ENCODE results near the gene DNAH14. TPM values are rescaled to one million over a fixed set of nuclear protein-coding genes. Genes with fewer than 3 reads are reported as not detected.
"Not testable (repeated sequence)": the region's sequence is repeated elsewhere in the genome, so short reads cannot be mapped to it uniquely, and the experiment has no call there.

The DNAH14 gene
- total RNA-seq, 1 donor from 2014 or later, result 17.4 TPM

- DNase-seq, result no peak
Observed at GRCh38 chr1:224996266-224996665, 66.8 kb downstream of the DNAH14 start.

DNA sequence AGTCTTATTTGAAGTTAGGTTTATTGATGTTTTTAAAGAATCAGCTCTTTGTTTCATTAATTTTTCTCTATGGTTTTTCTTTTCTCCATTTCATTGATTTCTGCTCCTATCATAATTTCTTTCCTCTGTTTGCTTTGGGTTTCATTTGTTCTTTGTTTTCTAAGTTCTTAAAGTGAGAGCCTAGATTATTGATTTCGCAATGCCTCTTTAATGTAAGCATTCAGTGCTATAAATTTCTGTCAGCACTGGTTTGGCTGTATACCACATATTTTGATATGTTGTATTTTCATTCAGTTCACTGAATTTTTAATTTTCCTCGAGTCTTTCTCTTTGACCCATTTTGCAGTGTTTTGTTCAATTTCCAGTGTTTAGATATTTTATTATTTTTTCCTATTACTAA is 68.7 kb downstream of the DNAH14 start:
- DNase-seq, result no peak

- DNase-seq, result no peak
Observed at GRCh38 chr1:225004396-225004795, 74.9 kb downstream of the DNAH14 start.

DNA sequence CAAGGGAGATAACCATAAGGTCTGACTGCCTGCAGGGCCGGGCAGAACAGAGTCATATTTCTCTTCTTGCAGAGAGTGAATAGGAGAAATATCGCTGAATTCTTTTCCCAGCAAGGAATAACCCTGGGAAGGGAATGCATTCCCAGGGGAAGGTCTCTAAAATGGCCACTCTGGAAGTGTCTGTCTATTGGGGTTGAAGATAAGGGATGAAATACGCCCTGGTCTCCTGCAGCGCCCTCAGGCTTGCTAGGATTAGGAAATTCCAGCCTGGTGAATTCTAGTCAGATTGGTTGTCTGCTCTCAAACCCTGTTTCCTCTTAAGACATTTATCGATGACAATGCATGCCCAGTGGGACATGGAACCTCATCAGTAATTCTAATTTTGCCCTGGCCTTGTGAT is 76.9 kb downstream of the DNAH14 start:
- not testable (repeated sequence) for DNase-seq

GRCh38 chr1:225008050-225008449 is 78.6 kb downstream of the DNAH14 start:
- not testable (repeated sequence) for DNase-seq

GRCh38 chr1:225021037-225021436 is 91.6 kb downstream of the DNAH14 start:
- no peak for DNase-seq

DNA sequence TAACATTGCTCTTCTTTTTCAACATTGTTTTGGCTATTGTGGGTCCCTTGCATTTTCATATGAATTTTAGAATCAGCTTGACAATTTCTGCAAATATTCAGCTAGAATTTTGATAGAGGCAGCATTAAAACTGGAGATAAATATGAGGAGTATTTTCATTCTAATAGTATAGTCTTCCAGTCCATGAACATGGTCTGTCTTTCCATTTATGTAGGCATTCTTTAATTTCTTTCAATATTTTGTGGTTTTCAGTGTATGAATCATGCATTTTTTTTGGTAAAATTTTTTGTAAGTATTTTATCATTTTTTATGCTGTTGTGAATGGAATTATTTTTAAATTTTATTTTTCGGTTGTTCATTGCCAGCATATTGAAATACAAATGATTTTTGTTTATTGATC is 97.2 kb downstream of the DNAH14 start:
- no peak for DNase-seq

GRCh38 chr1:225036441-225036840 is 107.0 kb downstream of the DNAH14 start:
- not testable (repeated sequence) for DNase-seq

GRCh38 chr1:225042263-225042662 is 112.8 kb downstream of the DNAH14 start:
- no peak for DNase-seq

- no peak for DNase-seq
Observed at GRCh38 chr1:225044258-225044657, 114.8 kb downstream of the DNAH14 start.

GRCh38 chr1:225049594-225049993 is 120.1 kb downstream of the DNAH14 start:
- no peak for DNase-seq

DNA sequence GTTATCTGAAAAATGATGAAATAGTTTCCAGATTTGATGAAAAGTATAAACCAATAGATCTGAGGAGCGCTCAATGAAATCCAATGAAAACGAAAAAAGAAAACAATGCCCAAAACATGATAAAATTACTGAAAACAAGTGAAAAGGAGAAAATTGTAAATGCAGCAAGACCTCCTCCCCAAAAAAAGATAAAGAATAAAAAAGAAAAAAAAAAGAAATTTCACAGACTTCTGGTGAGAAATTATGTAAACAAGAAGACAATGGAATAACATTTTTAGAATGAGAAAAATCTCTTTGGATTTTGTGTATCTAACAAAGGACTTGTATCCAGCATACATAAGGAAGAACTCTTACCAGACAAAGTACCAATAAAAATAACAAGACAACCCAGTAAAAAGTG is 134.2 kb downstream of the DNAH14 start:
- DNase-seq, result no peak

- no peak for DNase-seq
Observed at GRCh38 chr1:225070972-225071371, 141.5 kb downstream of the DNAH14 start.

DNA sequence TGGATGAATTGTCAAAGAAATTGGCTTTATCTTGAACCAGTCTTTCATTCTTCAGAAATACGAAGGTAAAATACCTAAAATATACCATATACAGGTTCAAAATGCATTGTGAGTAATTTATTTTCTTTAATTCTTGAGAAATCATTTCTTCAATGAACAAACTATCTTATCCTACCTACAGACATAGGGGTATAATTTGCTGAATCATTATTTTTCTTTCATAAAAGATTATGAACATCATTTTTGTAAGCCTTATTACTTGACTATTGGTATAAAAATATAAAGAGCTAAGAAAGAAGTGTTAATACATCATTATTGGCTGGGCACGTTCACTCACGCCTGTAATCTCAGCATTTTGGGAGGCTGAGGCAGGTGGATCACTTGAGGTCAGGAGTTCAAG is 167.7 kb downstream of the DNAH14 start:
- DNase-seq, result no peak

GRCh38 chr1:225111000-225111399 is 181.5 kb downstream of the DNAH14 start:
- DNase-seq, result no peak

- no peak for DNase-seq
Observed at GRCh38 chr1:225113265-225113664, 183.8 kb downstream of the DNAH14 start.

DNA sequence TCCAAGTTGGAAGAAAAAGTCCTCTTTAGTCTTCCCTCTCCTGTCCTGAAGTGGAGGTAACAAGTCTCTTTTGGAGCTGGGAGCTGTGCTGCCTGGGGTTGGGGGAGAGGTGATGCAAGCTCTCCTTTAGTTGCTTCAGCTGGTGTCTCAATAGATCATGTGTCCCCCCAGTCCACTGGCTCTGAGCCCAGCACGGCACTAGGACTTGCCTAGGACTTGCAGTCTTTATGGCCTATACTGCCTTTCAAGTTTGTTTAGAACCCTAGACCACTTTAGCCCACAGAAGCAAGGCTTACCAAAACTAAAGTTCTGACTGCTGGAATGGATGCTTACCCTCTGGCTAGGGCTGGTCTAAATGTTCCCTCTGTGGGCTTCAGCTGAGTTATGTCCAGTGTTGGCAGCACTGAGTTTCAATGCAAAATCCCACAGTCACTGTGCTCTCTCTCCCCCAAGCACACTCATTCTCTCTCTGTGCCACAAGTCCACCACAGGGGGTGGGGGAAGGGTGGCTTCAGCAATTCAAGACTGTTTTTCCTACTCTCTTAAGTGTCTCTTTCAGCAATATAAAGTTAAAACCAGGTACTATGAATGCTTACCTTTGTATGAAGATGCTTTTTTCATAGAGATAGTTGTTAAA is 185.0 kb downstream of the DNAH14 start:
- DNase-seq, result no peak

DNA sequence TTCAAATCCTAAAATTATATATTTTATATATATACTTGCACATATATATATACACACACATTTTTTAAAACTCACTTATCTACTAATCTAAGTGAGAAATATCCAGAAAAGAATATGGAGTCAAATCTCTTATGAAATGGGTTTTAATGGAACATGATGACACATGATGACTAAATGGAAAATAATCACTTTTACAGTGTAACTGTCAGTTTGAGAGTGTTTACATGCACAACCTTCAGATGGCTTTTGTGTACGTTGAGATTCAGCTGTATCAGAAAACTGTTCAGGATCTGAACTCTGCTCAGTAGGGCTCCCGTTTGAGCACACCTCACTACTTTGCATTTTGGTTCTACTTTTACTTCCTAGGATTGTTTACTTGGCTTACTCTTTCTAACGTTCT is 189.8 kb downstream of the DNAH14 start:
- no peak for DNase-seq

DNA sequence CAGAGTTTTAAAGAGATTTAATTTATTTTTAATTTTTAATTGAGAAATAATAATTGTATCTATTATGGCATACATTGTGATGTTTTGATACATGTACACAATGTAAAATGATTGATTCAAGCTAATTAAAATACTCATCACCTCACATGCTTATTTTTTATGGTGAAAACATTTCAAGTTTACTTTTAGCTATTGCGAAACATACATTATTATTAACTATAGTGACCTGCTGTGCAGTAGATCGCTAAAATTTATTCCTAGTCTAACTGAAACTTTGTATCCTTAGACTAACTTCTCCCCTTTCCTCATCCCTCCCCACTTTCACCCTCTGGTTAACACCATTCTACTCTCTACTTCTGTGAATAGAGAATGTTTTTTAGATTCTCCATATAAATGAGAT is 191.6 kb downstream of the DNAH14 start:
- no peak for DNase-seq

GRCh38 chr1:225131869-225132268 is 202.4 kb downstream of the DNAH14 start:
- DNase-seq, result no peak

GRCh38 chr1:225137976-225138375 is 208.5 kb downstream of the DNAH14 start:
- DNase-seq, result no peak

- DNase-seq, result no peak
Observed at GRCh38 chr1:225143001-225143400, 213.5 kb downstream of the DNAH14 start.

- peak; percentile 3 for DNase-seq
Observed at GRCh38 chr1:225146478-225146877, 217.0 kb downstream of the DNAH14 start.

GRCh38 chr1:225147791-225148190 is 218.3 kb downstream of the DNAH14 start:
- not testable (repeated sequence) for DNase-seq

- DNase-seq, result no peak
Observed at GRCh38 chr1:225152061-225152460, 222.6 kb downstream of the DNAH14 start.

All from skin of body (tissue), 2 donors.